ENCODE data around the gene PET117. TPM values are rescaled to one million over a fixed set of nuclear protein-coding genes. Genes with fewer than 3 reads are reported as not detected.
"Not testable (repeated sequence)": the region's sequence is repeated elsewhere in the genome, so short reads cannot be mapped to it uniquely, and the experiment has no call there.

PET117 gene
- total RNA-seq, 1 experiment from 2014 or later = 4.9 TPM

- H3K36me3 ChIP-seq (ENCODE audit: insufficient read depth, low read length) = no peaks in the 10 kb centered on the region
Measured at GRCh38 chr20:18094191-18094590, 43.5 kb upstream of the PET117 start.

DNA sequence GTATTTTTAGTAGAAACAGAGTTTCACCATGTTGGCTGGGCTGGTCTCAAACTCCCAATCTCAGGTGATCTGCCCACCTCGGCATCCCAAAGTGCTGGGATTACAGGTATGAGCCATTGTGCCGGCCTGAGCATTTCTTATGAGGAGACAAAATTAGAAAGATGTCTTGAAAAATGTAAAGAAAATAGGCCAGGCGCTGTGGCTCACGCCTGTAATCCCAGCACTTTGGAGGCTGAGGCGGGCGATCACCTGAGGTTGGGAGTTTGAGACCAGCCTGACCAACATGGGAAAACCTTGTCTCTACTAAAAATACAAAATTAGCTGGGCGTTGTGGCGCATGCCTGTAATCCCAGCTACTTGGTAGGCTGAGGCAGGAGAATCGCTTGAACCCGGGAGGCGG is 37.1 kb upstream of the PET117 start:
- not testable (repeated sequence) for H3K36me3 ChIP-seq (ENCODE audit: insufficient read depth, low read length); H4K20me1 ChIP-seq (ENCODE audit: insufficient read depth, low read depth, low read length); H3K27me3 ChIP-seq (ENCODE audit: low read length); H3K9me2 ChIP-seq (replicated peaks; ENCODE audit: insufficient read depth, low read length); H3K4me1 ChIP-seq (ENCODE audit: low read length); DNase-seq; H3K4me3 ChIP-seq (ENCODE audit: low read length); H3K4me2 ChIP-seq (ENCODE audit: low read depth, low read length, poor library complexity, severe bottlenecking); H2AFZ ChIP-seq (ENCODE audit: low read length); H3K79me2 ChIP-seq (ENCODE audit: low read length); H3K9ac ChIP-seq (ENCODE audit: low read length); H3K9me3 ChIP-seq (ENCODE audit: low read length); H3K27ac ChIP-seq (ENCODE audit: low read length)

More at GRCh38 chr20:18094191-18094590, 43.5 kb upstream of the PET117 start:
- Histone ChIP-seq H3K9me2 (replicated peaks; ENCODE audit: insufficient read depth, low read length) (no peaks in the 10 kb centered on the region), H2AFZ (ENCODE audit: low read length) (no peak overlapping the region), H3K9ac (ENCODE audit: low read length) (no peak overlapping the region), H3K27ac (ENCODE audit: low read length) (no peak overlapping the region), H3K4me3 (ENCODE audit: low read length) (no peak overlapping the region), H3K9me3 (ENCODE audit: low read length) (no peaks in the 10 kb centered on the region), H3K4me2 (ENCODE audit: low read depth, low read length, poor library complexity, severe bottlenecking) (no peak overlapping the region), H3K27me3 (ENCODE audit: low read length) (no peaks in the 10 kb centered on the region), H4K20me1 (ENCODE audit: insufficient read depth, low read depth, low read length) (no peaks in the 10 kb centered on the region), H3K79me2 (ENCODE audit: low read length) (no peaks in the 10 kb centered on the region), H3K4me1 (ENCODE audit: low read length) (no peaks in the 10 kb centered on the region)
- DNase-seq = no peak

DNA sequence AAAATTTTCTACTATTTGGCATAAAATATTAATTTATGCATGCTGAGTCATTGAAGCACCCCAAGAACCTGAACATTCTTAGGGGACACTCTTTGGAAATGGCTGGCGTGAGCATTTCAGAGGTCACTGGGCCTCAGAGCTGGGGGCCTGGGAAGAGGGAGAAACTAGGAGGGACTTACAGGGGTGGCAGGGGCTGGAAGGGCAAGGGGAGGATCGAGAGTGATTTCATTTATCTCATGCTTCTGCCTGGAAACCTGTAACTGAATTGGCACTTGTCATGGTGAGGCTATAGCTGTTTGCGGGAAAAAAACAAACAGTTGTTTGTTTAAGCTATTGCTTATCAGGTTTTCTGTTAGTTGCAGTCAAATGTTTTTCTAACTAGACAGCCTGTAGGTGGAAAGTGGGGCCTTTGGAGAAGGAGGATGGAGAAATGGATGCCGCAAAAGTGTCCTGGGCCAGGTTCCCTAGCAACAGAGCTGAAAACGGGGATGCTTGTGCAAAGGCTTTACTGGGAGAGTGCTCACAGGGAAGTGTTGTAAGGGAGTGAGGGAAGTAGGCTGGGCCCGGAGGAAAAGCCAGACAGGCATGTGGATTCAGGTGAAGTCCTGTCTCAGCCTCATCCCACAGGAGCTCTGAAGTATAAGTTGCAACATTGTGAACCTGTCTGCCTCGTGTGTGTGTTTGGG is 36.4 kb upstream of the PET117 start:
- H3K4me1 ChIP-seq (ENCODE audit: low read length) = no peaks in the 10 kb centered on the region
- H3K4me2 ChIP-seq (ENCODE audit: low read depth, low read length, poor library complexity, severe bottlenecking) = no peak overlapping the region
- H3K9ac ChIP-seq (ENCODE audit: low read length) = no peak overlapping the region
- no peak overlapping the region for H3K27ac ChIP-seq (ENCODE audit: low read length)
- no peaks in the 10 kb centered on the region for H3K36me3 ChIP-seq (ENCODE audit: insufficient read depth, low read length)
- no peaks in the 10 kb centered on the region for H3K79me2 ChIP-seq (ENCODE audit: low read length)
- H3K9me2 ChIP-seq (replicated peaks; ENCODE audit: insufficient read depth, low read length) = no peaks in the 10 kb centered on the region
- no peak overlapping the region for H3K4me3 ChIP-seq (ENCODE audit: low read length)
- H4K20me1 ChIP-seq (ENCODE audit: insufficient read depth, low read depth, low read length) = no peaks in the 10 kb centered on the region
- no peak for DNase-seq
- H2AFZ ChIP-seq (ENCODE audit: low read length) = no peak overlapping the region
- H3K9me3 ChIP-seq (ENCODE audit: low read length) = no peaks in the 10 kb centered on the region
- no peaks in the 10 kb centered on the region for H3K27me3 ChIP-seq (ENCODE audit: low read length)

DNA sequence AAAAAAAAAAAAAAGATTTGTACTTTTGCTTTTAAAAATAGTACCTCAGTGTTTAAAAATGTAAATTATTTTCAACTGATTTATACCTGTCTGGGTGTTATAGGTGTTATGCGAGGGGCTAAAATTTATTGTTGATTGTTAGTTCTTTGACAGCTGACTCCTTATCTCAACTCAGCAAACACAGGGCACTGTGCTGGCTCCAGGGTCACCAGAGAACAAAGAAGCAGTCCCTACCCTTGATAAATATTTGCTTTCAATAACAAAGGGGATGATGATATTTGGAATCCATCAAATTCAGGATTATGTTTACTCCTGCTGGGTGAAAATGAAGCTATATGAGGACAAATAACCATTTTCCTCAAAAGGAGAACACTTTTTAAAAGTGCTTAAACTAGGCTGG is 34.2 kb upstream of the PET117 start:
- no peak overlapping the region for H2AFZ ChIP-seq (ENCODE audit: low read length)
- no peaks in the 10 kb centered on the region for H4K20me1 ChIP-seq (ENCODE audit: insufficient read depth, low read depth, low read length)
- no peaks in the 10 kb centered on the region for H3K9me2 ChIP-seq (replicated peaks; ENCODE audit: insufficient read depth, low read length)
- no peak for DNase-seq
- H3K9me3 ChIP-seq (ENCODE audit: low read length) = no peaks in the 10 kb centered on the region
- no peak overlapping the region for H3K4me3 ChIP-seq (ENCODE audit: low read length)
- no peaks in the 10 kb centered on the region for H3K27me3 ChIP-seq (ENCODE audit: low read length)
- no peaks in the 10 kb centered on the region for H3K79me2 ChIP-seq (ENCODE audit: low read length)
- no peak overlapping the region for H3K9ac ChIP-seq (ENCODE audit: low read length)
- H3K4me2 ChIP-seq (ENCODE audit: low read depth, low read length, poor library complexity, severe bottlenecking) = no peak overlapping the region
- H3K36me3 ChIP-seq (ENCODE audit: insufficient read depth, low read length) = no peaks in the 10 kb centered on the region
- no peaks in the 10 kb centered on the region for H3K4me1 ChIP-seq (ENCODE audit: low read length)
- no peak overlapping the region for H3K27ac ChIP-seq (ENCODE audit: low read length)

DNA sequence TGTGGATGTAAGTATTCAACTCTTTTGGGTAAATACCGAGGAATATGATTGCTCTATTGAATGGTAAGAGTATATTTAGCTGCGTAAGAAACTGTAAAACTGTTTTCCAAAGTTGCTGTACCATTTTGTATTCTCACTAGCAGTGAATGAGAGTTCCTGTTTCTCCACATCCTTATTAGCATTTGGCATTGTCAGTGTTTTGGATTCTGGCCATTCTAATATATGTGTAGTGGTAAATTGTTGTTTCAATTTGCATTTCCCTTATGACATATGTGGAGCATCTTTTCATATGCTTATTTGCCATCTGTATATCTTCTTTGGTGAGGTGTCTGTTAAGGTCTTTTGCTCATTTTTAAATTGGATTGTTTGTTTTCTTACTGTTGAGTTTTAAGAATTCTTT is 29.3 kb upstream of the PET117 start:
- Histone ChIP-seq H2AFZ (ENCODE audit: low read length) (no peak overlapping the region), H3K9me3 (ENCODE audit: low read length) (no peaks in the 10 kb centered on the region), H3K4me2 (ENCODE audit: low read depth, low read length, poor library complexity, severe bottlenecking) (no peak overlapping the region), H4K20me1 (ENCODE audit: insufficient read depth, low read depth, low read length) (no peaks in the 10 kb centered on the region), H3K79me2 (ENCODE audit: low read length) (no peaks in the 10 kb centered on the region), H3K36me3 (ENCODE audit: insufficient read depth, low read length) (no peaks in the 10 kb centered on the region), H3K9ac (ENCODE audit: low read length) (no peak overlapping the region), H3K27ac (ENCODE audit: low read length) (no peak overlapping the region), H3K4me3 (ENCODE audit: low read length) (no peak overlapping the region), H3K27me3 (ENCODE audit: low read length) (no peaks in the 10 kb centered on the region), H3K4me1 (ENCODE audit: low read length) (no peaks in the 10 kb centered on the region), H3K9me2 (replicated peaks; ENCODE audit: insufficient read depth, low read length) (no peaks in the 10 kb centered on the region)
- DNase-seq = no peak

- not testable (repeated sequence) for H3K9me3 ChIP-seq (ENCODE audit: low read length); H3K4me2 ChIP-seq (ENCODE audit: low read depth, low read length, poor library complexity, severe bottlenecking); H3K4me3 ChIP-seq (ENCODE audit: low read length); DNase-seq; H3K9me2 ChIP-seq (replicated peaks; ENCODE audit: insufficient read depth, low read length); H2AFZ ChIP-seq (ENCODE audit: low read length); H3K27ac ChIP-seq (ENCODE audit: low read length); H3K4me1 ChIP-seq (ENCODE audit: low read length); H3K9ac ChIP-seq (ENCODE audit: low read length); H4K20me1 ChIP-seq (ENCODE audit: insufficient read depth, low read depth, low read length); H3K79me2 ChIP-seq (ENCODE audit: low read length); H3K36me3 ChIP-seq (ENCODE audit: insufficient read depth, low read length); H3K27me3 ChIP-seq (ENCODE audit: low read length)
Measured at GRCh38 chr20:18128574-18128973, 9.1 kb upstream of the PET117 start.

- H3K27ac ChIP-seq (ENCODE audit: low read length) = no peak overlapping the region
- no peaks in the 10 kb centered on the region for H3K36me3 ChIP-seq (ENCODE audit: insufficient read depth, low read length)
- no peak for DNase-seq
- no peaks in the 10 kb centered on the region for H3K9me2 ChIP-seq (replicated peaks; ENCODE audit: insufficient read depth, low read length)
- no peak overlapping the region for H3K4me2 ChIP-seq (ENCODE audit: low read depth, low read length, poor library complexity, severe bottlenecking)
- no peak overlapping the region for H2AFZ ChIP-seq (ENCODE audit: low read length)
- H4K20me1 ChIP-seq (ENCODE audit: insufficient read depth, low read depth, low read length) = no peaks in the 10 kb centered on the region
- H3K27me3 ChIP-seq (ENCODE audit: low read length) = no peaks in the 10 kb centered on the region
- no peaks in the 10 kb centered on the region for H3K9me3 ChIP-seq (ENCODE audit: low read length)
- no peaks in the 10 kb centered on the region; the same call in 1 of the 2 replicates for H3K79me2 ChIP-seq (ENCODE audit: low read length)
- no peak overlapping the region for H3K9ac ChIP-seq (ENCODE audit: low read length)
- no peak overlapping the region for H3K4me3 ChIP-seq (ENCODE audit: low read length)
- peaks cover 12% of the 10 kb centered on the region for H3K4me1 ChIP-seq (ENCODE audit: low read length)
Measured at GRCh38 chr20:18132663-18133062, 5.0 kb upstream of the PET117 start.

GRCh38 chr20:18133962-18134361 is 3.7 kb upstream of the PET117 start:
- DNase-seq = no peak
- Histone ChIP-seq H3K36me3 (ENCODE audit: insufficient read depth, low read length) (no peaks in the 10 kb centered on the region), H3K4me2 (ENCODE audit: low read depth, low read length, poor library complexity, severe bottlenecking) (no peak overlapping the region), H3K9me2 (replicated peaks; ENCODE audit: insufficient read depth, low read length) (no peaks in the 10 kb centered on the region), H2AFZ (ENCODE audit: low read length) (no peak overlapping the region), H3K9ac (ENCODE audit: low read length) (no peak overlapping the region), H3K27me3 (ENCODE audit: low read length) (no peaks in the 10 kb centered on the region), H3K4me3 (ENCODE audit: low read length) (no peak overlapping the region), H3K4me1 (ENCODE audit: low read length) (peaks cover 14% of the 10 kb centered on the region), H3K9me3 (ENCODE audit: low read length) (no peaks in the 10 kb centered on the region), H3K27ac (ENCODE audit: low read length) (no peak overlapping the region), H3K79me2 (ENCODE audit: low read length) (peaks cover 13% of the 10 kb centered on the region), H4K20me1 (ENCODE audit: insufficient read depth, low read depth, low read length) (no peaks in the 10 kb centered on the region)

DNA sequence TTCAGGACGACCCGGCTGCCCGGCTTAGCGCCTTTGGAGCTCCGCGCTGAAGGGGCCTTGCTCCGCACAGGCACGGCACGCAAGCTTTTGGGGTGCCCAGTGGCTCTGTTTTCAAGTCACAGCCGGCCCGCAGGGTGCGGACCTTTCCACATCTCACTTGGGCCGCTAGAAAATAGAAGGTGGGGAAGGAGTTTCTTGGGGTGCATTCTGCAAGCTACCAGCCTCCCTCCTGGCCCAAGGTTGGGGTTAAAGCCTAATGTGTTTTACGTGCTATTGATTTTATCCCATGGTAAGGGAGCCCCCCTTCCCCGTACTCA is 561 bp downstream of the PET117 start:
- H3K36me3 ChIP-seq (ENCODE audit: insufficient read depth, low read length) = peaks cover 10% of the 10 kb centered on the region; the same call in 1 of the 2 replicates
- no peak overlapping the region for H2AFZ ChIP-seq (ENCODE audit: low read length)
- no peak for DNase-seq
- H3K4me3 ChIP-seq (ENCODE audit: low read length) = peak overlapping the region; percentile 91
- peaks cover 26% of the 10 kb centered on the region for H3K4me1 ChIP-seq (ENCODE audit: low read length)
- no peaks in the 10 kb centered on the region for H3K9me2 ChIP-seq (replicated peaks; ENCODE audit: insufficient read depth, low read length)
- H3K27me3 ChIP-seq (ENCODE audit: low read length) = no peaks in the 10 kb centered on the region
- peaks cover 53% of the 10 kb centered on the region for H3K79me2 ChIP-seq (ENCODE audit: low read length)
- H3K27ac ChIP-seq (ENCODE audit: low read length) = peak overlapping the region; percentile 56
- H4K20me1 ChIP-seq (ENCODE audit: insufficient read depth, low read depth, low read length) = no peaks in the 10 kb centered on the region
- H3K4me2 ChIP-seq (ENCODE audit: low read depth, low read length, poor library complexity, severe bottlenecking) = peak overlapping the region; percentile 81
- H3K9me3 ChIP-seq (ENCODE audit: low read length) = no peaks in the 10 kb centered on the region
- peak overlapping the region; percentile 91 for H3K9ac ChIP-seq (ENCODE audit: low read length)
